GM12865 (cell line): ENCODE measurements around the gene OR2G2.

Source experiments
- DNase-seq: peaks from one replicate; pipeline ENCODE4 v3.0.0; 2010; ENCODE audit warnings: low read depth
- H3K4me3 ChIP-seq: 2 replicates; pipeline ENCODE4 v1.5.1; 2011; ENCODE audit warnings: mild to moderate bottlenecking, low read depth, low read length, control low read depth
- TF ChIP-seq, protein P1 (sequence below): IDR thresholded peaks from 2 replicates; pipeline ENCODE4 v1.5.1; 2011; ENCODE audit warnings: low read length, control low read depth, low read depth, inconsistent platforms; ENCODE audit not compliant: insufficient read depth; ENCODE audit errors: missing control alignments

The OR2G2 gene

GRCh38 chr1:247576514-247576913 is 11.6 kb upstream of the OR2G2 start:
- DNase-seq: peak; percentile 25

GRCh38 chr1:247578946-247579460 is 9.2 kb upstream of the OR2G2 start:
- TF ChIP-seq, protein P1, sequence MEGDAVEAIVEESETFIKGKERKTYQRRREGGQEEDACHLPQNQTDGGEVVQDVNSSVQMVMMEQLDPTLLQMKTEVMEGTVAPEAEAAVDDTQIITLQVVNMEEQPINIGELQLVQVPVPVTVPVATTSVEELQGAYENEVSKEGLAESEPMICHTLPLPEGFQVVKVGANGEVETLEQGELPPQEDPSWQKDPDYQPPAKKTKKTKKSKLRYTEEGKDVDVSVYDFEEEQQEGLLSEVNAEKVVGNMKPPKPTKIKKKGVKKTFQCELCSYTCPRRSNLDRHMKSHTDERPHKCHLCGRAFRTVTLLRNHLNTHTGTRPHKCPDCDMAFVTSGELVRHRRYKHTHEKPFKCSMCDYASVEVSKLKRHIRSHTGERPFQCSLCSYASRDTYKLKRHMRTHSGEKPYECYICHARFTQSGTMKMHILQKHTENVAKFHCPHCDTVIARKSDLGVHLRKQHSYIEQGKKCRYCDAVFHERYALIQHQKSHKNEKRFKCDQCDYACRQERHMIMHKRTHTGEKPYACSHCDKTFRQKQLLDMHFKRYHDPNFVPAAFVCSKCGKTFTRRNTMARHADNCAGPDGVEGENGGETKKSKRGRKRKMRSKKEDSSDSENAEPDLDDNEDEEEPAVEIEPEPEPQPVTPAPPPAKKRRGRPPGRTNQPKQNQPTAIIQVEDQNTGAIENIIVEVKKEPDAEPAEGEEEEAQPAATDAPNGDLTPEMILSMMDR: no peak
- no peak for DNase-seq
- no peak overlapping the region for H3K4me3 ChIP-seq

More at GRCh38 chr1:247576514-247576913, 11.6 kb upstream of the OR2G2 start:
- TF ChIP-seq, protein P1: peak; percentile 30
- H3K4me3 ChIP-seq: no peak overlapping the region

GRCh38 chr1:247605286-247605685 is 17.1 kb downstream of the OR2G2 start, which contains the start of gene OR2G3:
Gene OR2G3 (plus strand): TSS chr1:247605586. CDS start chr1:247605586, 0 bp downstream.
- no peak within 1 kb of the TSS for H3K4me3 ChIP-seq
- TF ChIP-seq, protein P1: no peak

GRCh38 chr1:247613405-247613804 is 25.2 kb downstream of the OR2G2 start:
- TF ChIP-seq, protein P1: no peak
- DNase-seq: no peak

More at GRCh38 chr1:247605286-247605685, 17.1 kb downstream of the OR2G2 start, which contains the start of gene OR2G3:
- no peak for DNase-seq

GRCh38 chr1:247614625-247615024 is 26.5 kb downstream of the OR2G2 start:
- H3K4me3 ChIP-seq: no peak overlapping the region
- no peak for DNase-seq
- TF ChIP-seq, protein P1: no peak

More at GRCh38 chr1:247613405-247613804, 25.2 kb downstream of the OR2G2 start:
- no peak overlapping the region for H3K4me3 ChIP-seq

DNA sequence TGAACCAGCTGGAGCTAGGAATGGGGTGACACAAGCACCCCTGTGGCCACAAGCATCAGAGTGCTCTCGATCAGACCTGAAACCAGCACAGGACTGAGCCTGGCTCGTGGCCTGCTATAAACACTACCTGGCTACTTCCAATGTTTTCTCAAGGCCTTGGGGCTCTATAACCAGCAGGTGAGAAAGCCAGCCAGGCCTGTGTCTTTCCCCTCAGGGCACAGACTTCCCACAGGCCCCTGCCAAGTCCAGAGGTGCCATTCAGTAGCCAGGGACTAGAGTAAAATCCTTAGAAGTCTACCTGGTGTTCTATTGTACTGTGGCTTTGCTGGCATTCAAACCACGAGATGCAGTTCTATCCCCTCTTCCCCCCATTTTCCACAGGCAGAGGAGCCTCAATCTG is 39.8 kb downstream of the OR2G2 start:
- TF ChIP-seq, protein P1: no peak
- no peak for DNase-seq
- no peak overlapping the region for H3K4me3 ChIP-seq

DNA sequence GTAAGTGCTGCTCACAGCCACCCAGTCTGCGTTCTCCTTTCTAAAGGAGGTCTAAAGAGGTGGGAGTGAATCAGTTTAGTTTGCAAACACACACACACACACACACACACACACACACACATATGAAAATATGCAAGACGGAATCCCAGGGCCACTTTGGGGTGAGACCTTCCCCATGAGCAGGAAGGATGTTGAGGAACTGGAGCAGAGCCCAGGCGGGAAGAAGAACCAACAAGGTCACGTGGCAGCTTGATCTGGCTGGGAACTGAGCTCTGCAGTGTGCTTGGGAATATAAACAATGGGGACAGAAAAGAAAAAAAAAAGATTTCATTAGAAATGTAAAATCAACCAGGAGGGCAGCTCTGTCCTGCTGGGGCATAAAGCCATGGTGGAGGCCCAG is 49.9 kb downstream of the OR2G2 start:
- H3K4me3 ChIP-seq: no peak overlapping the region
- TF ChIP-seq, protein P1: no peak
- no peak for DNase-seq
